ENCODE results near the gene NGF.

DNA sequence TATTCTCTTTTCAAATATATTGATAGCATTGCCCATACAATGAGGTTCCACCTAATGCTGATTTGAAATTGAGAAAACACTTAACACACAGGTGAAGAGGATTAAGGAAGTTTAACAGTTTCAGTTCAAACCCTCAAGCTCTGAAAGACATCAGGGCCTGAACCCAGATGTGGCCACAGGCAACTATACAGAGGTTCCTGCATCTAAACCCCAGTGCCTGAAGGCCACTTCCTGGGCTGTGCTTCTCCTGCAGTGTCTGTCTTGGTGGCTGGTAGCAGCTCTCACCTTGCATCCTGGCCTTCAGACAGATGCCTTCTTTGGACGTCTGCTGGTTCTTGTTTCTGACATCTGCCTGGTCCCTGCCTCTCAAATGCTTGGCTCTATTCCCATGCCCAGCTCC lies 25.1 kb upstream of the NGF start:
- TF ChIP-seq, protein P1, sequence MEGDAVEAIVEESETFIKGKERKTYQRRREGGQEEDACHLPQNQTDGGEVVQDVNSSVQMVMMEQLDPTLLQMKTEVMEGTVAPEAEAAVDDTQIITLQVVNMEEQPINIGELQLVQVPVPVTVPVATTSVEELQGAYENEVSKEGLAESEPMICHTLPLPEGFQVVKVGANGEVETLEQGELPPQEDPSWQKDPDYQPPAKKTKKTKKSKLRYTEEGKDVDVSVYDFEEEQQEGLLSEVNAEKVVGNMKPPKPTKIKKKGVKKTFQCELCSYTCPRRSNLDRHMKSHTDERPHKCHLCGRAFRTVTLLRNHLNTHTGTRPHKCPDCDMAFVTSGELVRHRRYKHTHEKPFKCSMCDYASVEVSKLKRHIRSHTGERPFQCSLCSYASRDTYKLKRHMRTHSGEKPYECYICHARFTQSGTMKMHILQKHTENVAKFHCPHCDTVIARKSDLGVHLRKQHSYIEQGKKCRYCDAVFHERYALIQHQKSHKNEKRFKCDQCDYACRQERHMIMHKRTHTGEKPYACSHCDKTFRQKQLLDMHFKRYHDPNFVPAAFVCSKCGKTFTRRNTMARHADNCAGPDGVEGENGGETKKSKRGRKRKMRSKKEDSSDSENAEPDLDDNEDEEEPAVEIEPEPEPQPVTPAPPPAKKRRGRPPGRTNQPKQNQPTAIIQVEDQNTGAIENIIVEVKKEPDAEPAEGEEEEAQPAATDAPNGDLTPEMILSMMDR (IDR thresholded peaks at IDR 0.05), result no peak
- TF ChIP-seq POLR2A (IDR thresholded peaks at IDR 0.05) (no peak), EP300 (IDR thresholded peaks at IDR 0.05; ENCODE audit: low read depth) (no peak), POLR2AphosphoS5 (IDR thresholded peaks at IDR 0.05) (no peak)

Data from transverse colon (tissue), 4 donors.